ENCODE measurements around the gene MYL2. TPM values are rescaled to one million over a fixed set of nuclear protein-coding genes. Genes with fewer than 3 reads are reported as not detected.

Gene MYL2
- total RNA-seq, 1 experiment from 2014 or later = 0.39 TPM

DNA sequence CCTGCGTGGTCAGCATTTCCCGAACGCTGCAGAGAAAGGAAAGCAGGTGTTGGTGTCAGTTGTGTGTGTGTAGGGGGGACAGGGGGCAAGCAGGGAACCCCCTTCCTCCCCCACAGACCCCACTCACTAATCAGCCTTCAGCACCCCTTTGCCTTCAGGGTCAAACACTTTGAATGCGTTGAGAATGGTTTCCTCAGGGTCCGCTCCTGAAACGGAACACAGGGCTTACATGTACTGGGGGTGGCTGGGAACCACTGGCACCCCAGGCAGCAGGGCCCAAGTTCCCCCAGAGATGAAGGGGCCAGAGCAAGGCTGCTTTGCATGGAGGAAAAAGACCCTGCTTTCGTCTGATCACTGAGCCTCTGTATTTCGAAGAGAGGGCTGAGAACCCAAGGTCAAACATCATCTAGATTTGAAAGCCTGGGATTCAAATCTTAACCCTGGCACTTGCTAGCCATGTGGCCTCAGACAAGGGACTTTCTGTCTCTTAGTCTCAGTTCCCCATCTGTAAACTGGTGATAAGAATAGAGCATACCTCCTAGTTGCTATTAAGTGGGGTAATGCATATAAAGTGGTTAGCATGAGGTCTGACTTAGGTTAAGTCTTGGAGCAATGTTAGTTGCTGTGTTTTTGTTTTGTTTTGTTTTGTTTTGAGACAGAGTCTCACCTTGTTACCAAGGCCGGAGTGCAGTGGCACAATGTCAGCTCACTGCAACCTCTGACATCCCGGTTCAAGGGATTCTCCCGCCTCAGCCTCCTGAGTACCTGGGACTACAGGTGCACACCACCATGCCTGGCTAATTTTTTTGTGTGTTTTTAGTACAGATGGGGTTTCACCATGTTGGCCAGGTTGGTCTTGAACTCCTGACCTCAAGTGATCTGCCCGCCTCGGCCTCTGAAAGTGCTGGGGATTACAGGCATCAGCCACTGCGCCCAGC lies 7.0 kb downstream of the MYL2 start:
- ATAC-seq = no peak
- no TSS peak for BruUV-seq (replicated peaks)
- no peak overlapping the region for H2AFZ ChIP-seq (ENCODE audit: low read depth, low read length, poor library complexity, severe bottlenecking)

More for the DNA sequence above, 7.0 kb downstream of the MYL2 start:
- Histone ChIP-seq H3K9ac (ENCODE audit: low read length) (no peak overlapping the region), H3K4me3 (replicated peaks in 1 of 2; ENCODE audit: low read depth in 1 of 2, low read length in 2 of 2) (no peak overlapping the region), H3K9me2 (ENCODE audit: insufficient read depth) (no peaks in the 10 kb centered on the region), H3K4me2 (ENCODE audit: low read length) (no peak overlapping the region), H3K36me3 (ENCODE audit: control insufficient read depth in 1 of 2, insufficient read depth in 2 of 2, low read length in 2 of 2) (no peaks in the 10 kb centered on the region), H3K27ac (ENCODE audit: low read depth, low read length) (no peak overlapping the region), H4K20me1 (ENCODE audit: insufficient read depth) (no peaks in the 10 kb centered on the region), H3K4me1 (ENCODE audit: control insufficient read depth in 1 of 2, insufficient read depth in 2 of 2, low read length in 2 of 2) (peaks cover 13 to 17% of the 10 kb centered on the region in 2 experiments), H3K79me2 (ENCODE audit: insufficient read depth, low read length) (no peaks in the 10 kb centered on the region), H3K27me3 (ENCODE audit: insufficient read depth, low read length) (no peaks in the 10 kb centered on the region), H3K9me3 (ENCODE audit: control insufficient read depth in 1 of 2, insufficient read depth in 1 of 2, low read depth in 1 of 2, low read length in 2 of 2) (no peaks in the 10 kb centered on the region)
- ChIA-PET POLR2A (no interaction called here), CTCF (no interaction called here), RAD21 (ENCODE audit: low non-redundant PET in 1 of 2, low total read pairs in 2 of 2, uncharacterized antibody in 2 of 2, unreplicated experiment in 2 of 2) (no interaction called here)
- no peak for TF ChIP-seq POLR2A (IDR thresholded peaks at IDR 0.05; ENCODE audit: borderline replicate concordance, extremely low read depth, insufficient read depth, insufficient read length)
- TF ChIP-seq, protein P1, sequence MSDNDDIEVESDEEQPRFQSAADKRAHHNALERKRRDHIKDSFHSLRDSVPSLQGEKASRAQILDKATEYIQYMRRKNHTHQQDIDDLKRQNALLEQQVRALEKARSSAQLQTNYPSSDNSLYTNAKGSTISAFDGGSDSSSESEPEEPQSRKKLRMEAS (IDR thresholded peaks at IDR 0.05) = no peak
- TF ChIP-seq JUND (IDR thresholded peaks at IDR 0.05) = no peak
- no peak for TF ChIP-seq POLR2AphosphoS5 (IDR thresholded peaks at IDR 0.05; ENCODE audit: low read depth, low read length)
- TF ChIP-seq, protein P2, sequence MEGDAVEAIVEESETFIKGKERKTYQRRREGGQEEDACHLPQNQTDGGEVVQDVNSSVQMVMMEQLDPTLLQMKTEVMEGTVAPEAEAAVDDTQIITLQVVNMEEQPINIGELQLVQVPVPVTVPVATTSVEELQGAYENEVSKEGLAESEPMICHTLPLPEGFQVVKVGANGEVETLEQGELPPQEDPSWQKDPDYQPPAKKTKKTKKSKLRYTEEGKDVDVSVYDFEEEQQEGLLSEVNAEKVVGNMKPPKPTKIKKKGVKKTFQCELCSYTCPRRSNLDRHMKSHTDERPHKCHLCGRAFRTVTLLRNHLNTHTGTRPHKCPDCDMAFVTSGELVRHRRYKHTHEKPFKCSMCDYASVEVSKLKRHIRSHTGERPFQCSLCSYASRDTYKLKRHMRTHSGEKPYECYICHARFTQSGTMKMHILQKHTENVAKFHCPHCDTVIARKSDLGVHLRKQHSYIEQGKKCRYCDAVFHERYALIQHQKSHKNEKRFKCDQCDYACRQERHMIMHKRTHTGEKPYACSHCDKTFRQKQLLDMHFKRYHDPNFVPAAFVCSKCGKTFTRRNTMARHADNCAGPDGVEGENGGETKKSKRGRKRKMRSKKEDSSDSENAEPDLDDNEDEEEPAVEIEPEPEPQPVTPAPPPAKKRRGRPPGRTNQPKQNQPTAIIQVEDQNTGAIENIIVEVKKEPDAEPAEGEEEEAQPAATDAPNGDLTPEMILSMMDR (IDR thresholded peaks at IDR 0.05 in 2 of 3, conservative IDR thresholded peaks at IDR 0.05 in 1 of 3; ENCODE audit: borderline replicate concordance in 1 of 3, insufficient read depth in 1 of 3, low read depth in 2 of 3, low read length in 2 of 3) = no peak
- TF ChIP-seq EZH2phosphoT487 (IDR thresholded peaks at IDR 0.05; ENCODE audit: borderline replicate concordance) = no peak
- TF ChIP-seq TCF7L2 (IDR thresholded peaks at IDR 0.05; ENCODE audit: borderline replicate concordance, extremely low read depth, insufficient read depth, insufficient read length) = no peak
- no peak for TF ChIP-seq ZNF274 (IDR thresholded peaks at IDR 0.05; ENCODE audit: low read depth, low read length)
- no peak for TF ChIP-seq FOSL1 (IDR thresholded peaks at IDR 0.05; ENCODE audit: low read depth)
- no peak for TF ChIP-seq ZFX (IDR thresholded peaks at IDR 0.05)
- no peak for TF ChIP-seq CBX3 (IDR thresholded peaks at IDR 0.05; ENCODE audit: low read depth)
- TF ChIP-seq RAD21 (IDR thresholded peaks at IDR 0.05; ENCODE audit: low read depth) = no peak
- TF ChIP-seq, protein P3, sequence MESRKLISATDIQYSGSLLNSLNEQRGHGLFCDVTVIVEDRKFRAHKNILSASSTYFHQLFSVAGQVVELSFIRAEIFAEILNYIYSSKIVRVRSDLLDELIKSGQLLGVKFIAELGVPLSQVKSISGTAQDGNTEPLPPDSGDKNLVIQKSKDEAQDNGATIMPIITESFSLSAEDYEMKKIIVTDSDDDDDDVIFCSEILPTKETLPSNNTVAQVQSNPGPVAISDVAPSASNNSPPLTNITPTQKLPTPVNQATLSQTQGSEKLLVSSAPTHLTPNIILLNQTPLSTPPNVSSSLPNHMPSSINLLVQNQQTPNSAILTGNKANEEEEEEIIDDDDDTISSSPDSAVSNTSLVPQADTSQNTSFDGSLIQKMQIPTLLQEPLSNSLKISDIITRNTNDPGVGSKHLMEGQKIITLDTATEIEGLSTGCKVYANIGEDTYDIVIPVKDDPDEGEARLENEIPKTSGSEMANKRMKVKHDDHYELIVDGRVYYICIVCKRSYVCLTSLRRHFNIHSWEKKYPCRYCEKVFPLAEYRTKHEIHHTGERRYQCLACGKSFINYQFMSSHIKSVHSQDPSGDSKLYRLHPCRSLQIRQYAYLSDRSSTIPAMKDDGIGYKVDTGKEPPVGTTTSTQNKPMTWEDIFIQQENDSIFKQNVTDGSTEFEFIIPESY (IDR thresholded peaks at IDR 0.05; ENCODE audit: extremely low read depth, insufficient replicate concordance, low read length) = no peak
- no peak for TF ChIP-seq CEBPB (IDR thresholded peaks at IDR 0.05; ENCODE audit: low read depth)
- TF ChIP-seq SP1 (IDR thresholded peaks at IDR 0.05; ENCODE audit: low read depth) = no peak
- TF ChIP-seq EZH2 (IDR thresholded peaks at IDR 0.05) = no peak
- TF ChIP-seq SIN3A (IDR thresholded peaks at IDR 0.05; ENCODE audit: low read depth) = no peak
- TF ChIP-seq, protein P4, sequence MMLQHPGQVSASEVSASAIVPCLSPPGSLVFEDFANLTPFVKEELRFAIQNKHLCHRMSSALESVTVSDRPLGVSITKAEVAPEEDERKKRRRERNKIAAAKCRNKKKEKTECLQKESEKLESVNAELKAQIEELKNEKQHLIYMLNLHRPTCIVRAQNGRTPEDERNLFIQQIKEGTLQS (IDR thresholded peaks at IDR 0.05) = no peak
- no peak for TF ChIP-seq YY1 (IDR thresholded peaks at IDR 0.05; ENCODE audit: extremely low read depth, insufficient replicate concordance, low read depth, low read length)
- DNase-seq (ENCODE audit: low read depth, low spot score) = no peak
- intact Hi-C loops (cut with micrococcal nuclease) = no loop called here
